Measurements from ENCODE around the gene RGS3.

Gene RGS3

DNA sequence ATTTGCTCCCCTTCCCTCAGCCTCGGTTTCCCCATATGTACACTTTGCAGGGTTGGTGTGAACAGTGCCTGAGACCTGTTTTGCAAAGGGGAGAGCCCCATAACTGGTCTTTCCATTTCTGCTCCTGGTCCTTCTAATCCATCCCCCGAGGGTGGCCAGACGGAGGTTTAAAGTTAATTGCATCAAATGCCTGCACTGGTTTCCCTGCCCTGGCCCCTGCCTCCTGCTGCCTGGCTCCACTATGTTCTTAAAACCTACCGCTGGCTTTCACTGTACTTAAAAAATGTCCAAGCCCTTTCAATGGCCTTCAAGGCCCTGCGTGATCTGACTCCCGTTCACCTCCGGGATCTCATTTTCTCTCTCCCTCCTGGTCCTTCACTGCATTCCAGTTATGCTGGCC is 183.0 kb downstream of the RGS3 start:
- no peak overlapping the region for H3K4me3 ChIP-seq (ENCODE audit: low read length)
- no peaks in the 10 kb centered on the region for H3K36me3 ChIP-seq (replicated peaks; ENCODE audit: low read depth, low read length)
- no peaks in the 10 kb centered on the region for H3K79me2 ChIP-seq (ENCODE audit: low read length)
- H3K4me2 ChIP-seq (ENCODE audit: low read length): no peak overlapping the region
- no peaks in the 10 kb centered on the region for H3K4me1 ChIP-seq (ENCODE audit: low read length)
- H3K9ac ChIP-seq (ENCODE audit: low read length): no peak overlapping the region
- H3K27me3 ChIP-seq (ENCODE audit: low read depth, low read length): no peaks in the 10 kb centered on the region
- H3K9me3 ChIP-seq (ENCODE audit: insufficient read depth, low read length): no peaks in the 10 kb centered on the region
- no peaks in the 10 kb centered on the region for H4K20me1 ChIP-seq (ENCODE audit: insufficient read depth, low read length)
- H2AFZ ChIP-seq (ENCODE audit: low read depth, low read length): no peak overlapping the region
- TF ChIP-seq, protein P1, sequence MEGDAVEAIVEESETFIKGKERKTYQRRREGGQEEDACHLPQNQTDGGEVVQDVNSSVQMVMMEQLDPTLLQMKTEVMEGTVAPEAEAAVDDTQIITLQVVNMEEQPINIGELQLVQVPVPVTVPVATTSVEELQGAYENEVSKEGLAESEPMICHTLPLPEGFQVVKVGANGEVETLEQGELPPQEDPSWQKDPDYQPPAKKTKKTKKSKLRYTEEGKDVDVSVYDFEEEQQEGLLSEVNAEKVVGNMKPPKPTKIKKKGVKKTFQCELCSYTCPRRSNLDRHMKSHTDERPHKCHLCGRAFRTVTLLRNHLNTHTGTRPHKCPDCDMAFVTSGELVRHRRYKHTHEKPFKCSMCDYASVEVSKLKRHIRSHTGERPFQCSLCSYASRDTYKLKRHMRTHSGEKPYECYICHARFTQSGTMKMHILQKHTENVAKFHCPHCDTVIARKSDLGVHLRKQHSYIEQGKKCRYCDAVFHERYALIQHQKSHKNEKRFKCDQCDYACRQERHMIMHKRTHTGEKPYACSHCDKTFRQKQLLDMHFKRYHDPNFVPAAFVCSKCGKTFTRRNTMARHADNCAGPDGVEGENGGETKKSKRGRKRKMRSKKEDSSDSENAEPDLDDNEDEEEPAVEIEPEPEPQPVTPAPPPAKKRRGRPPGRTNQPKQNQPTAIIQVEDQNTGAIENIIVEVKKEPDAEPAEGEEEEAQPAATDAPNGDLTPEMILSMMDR (IDR thresholded peaks at IDR 0.05; ENCODE audit: low read depth, low read length): no peak
- TF ChIP-seq EZH2phosphoT487 (IDR thresholded peaks at IDR 0.05; ENCODE audit: low read depth): no peak
- H3K27ac ChIP-seq (ENCODE audit: low read length): no peak overlapping the region

All from OCI-LY3 (cell line).